ENCODE results near the gene GOLGA6D.
"Not testable (repeated sequence)": the region's sequence is repeated elsewhere in the genome, so short reads cannot be mapped to it uniquely, and the experiment has no call there.

GOLGA6D gene

GRCh38 chr15:75332093-75332492 is 49.5 kb downstream of the GOLGA6D start:
- in situ Hi-C loops (cut with MboI; ENCODE audit: low sequenced_read_pairs), result not testable (repeated sequence)

- in situ Hi-C loops (cut with MboI; ENCODE audit: low sequenced_read_pairs), result not testable (repeated sequence)
Measured at GRCh38 chr15:75333654-75334419, 51.2 kb downstream of the GOLGA6D start.

GRCh38 chr15:75335313-75335704 is 52.7 kb downstream of the GOLGA6D start:
- in situ Hi-C loops (cut with MboI; ENCODE audit: low sequenced_read_pairs), result no loop called here

- in situ Hi-C loops (cut with MboI; ENCODE audit: low sequenced_read_pairs), result no loop called here
Measured at GRCh38 chr15:75335705-75336355, 53.2 kb downstream of the GOLGA6D start, which contains the start of gene COMMD4. Gene COMMD4, plus strand, starts transcription at chr15:75336063. Its CDS starts 27 bp downstream, at chr15:75336090.

GRCh38 chr15:75338661-75339240 is 56.1 kb downstream of the GOLGA6D start:
- in situ Hi-C loops (cut with MboI; ENCODE audit: low sequenced_read_pairs), result no loop called here

- in situ Hi-C loops (cut with MboI; ENCODE audit: low sequenced_read_pairs), result no loop called here
Measured at GRCh38 chr15:75339531-75340240, 57.1 kb downstream of the GOLGA6D start.

- in situ Hi-C loops (cut with MboI; ENCODE audit: low sequenced_read_pairs), result no loop called here
Measured at GRCh38 chr15:75342221-75342620, 59.6 kb downstream of the GOLGA6D start.

GRCh38 chr15:75343953-75344352 is 61.3 kb downstream of the GOLGA6D start:
- in situ Hi-C loops (cut with MboI; ENCODE audit: low sequenced_read_pairs), result not testable (repeated sequence)

Data from HL-60/S4 treated with retinoic acid at 250 ng/mL for 4 days and 3 days (cell line).